Ovary (tissue), 3 donors: ENCODE data around the gene NDUFS7.

Experiments used
- CTCF ChIP-seq, 3 donors: fragments of 450-650 bp in 2 of 3; fragments of 200-600 bp in 1 of 3; IDR thresholded peaks; one replicate each; pipeline versions ENCODE4 v1.5.1 to v1.8.0; 2016 to 2022; ENCODE audit warnings: antibody characterized with exemption in 3 of 3, mild to moderate bottlenecking in 1 of 3
- EP300 ChIP-seq: sonication (generic); formaldehyde crosslinking; IDR thresholded peaks from one replicate; pipeline ENCODE4 v1.6.1; 2017; ENCODE audit warnings: antibody characterized with exemption
- POLR2A ChIP-seq: fragments of 450-650 bp; IDR thresholded peaks from one replicate; pipeline ENCODE4 v1.6.1; 2017; ENCODE audit warnings: antibody characterized with exemption, mild to moderate bottlenecking, moderate library complexity
- donor health status: DM: no; HTN: no; CAD: no.

GRCh38 chr19:1377176-1377964 lies 6.3 kb upstream of the NDUFS7 start:
- TF ChIP-seq CTCF (IDR thresholded peaks at IDR 0.05) (no peak), POLR2A (no peak), EP300 (no peak)
